Measurements from ENCODE around the gene THNSL1. TPM values are rescaled to one million over a fixed set of nuclear protein-coding genes. Genes with fewer than 3 reads are reported as not detected.
"Not testable (repeated sequence)": the region's sequence is repeated elsewhere in the genome, so short reads cannot be mapped to it uniquely, and the experiment has no call there.

THNSL1 gene
- total and polyA plus RNA-seq, 2 of the 13 experiments (the other 11 are each of a cell fraction or from before 2014, with no cell fraction given): 1.3 to 3.8 TPM

DNA sequence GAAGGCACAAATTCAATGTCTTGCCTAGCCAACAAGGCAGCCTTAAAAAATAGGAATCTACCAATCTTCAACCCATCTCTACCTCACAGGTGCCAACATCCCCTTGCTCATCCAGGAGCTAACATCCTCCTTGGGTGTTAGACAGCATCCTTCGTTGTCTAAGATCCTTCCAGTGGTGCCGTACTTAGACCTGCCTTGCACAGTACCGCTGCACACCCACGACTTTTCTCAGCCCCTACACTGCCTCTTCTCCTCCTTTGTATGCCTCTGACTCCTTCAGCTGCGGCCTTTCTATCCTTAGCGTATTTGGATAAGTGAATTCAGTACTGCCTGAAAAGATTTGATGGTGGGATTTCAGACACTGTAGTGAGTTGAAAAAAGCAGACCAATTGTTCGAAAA lies 48.1 kb upstream of the THNSL1 start (continued):
- TF ChIP-seq, protein P1, sequence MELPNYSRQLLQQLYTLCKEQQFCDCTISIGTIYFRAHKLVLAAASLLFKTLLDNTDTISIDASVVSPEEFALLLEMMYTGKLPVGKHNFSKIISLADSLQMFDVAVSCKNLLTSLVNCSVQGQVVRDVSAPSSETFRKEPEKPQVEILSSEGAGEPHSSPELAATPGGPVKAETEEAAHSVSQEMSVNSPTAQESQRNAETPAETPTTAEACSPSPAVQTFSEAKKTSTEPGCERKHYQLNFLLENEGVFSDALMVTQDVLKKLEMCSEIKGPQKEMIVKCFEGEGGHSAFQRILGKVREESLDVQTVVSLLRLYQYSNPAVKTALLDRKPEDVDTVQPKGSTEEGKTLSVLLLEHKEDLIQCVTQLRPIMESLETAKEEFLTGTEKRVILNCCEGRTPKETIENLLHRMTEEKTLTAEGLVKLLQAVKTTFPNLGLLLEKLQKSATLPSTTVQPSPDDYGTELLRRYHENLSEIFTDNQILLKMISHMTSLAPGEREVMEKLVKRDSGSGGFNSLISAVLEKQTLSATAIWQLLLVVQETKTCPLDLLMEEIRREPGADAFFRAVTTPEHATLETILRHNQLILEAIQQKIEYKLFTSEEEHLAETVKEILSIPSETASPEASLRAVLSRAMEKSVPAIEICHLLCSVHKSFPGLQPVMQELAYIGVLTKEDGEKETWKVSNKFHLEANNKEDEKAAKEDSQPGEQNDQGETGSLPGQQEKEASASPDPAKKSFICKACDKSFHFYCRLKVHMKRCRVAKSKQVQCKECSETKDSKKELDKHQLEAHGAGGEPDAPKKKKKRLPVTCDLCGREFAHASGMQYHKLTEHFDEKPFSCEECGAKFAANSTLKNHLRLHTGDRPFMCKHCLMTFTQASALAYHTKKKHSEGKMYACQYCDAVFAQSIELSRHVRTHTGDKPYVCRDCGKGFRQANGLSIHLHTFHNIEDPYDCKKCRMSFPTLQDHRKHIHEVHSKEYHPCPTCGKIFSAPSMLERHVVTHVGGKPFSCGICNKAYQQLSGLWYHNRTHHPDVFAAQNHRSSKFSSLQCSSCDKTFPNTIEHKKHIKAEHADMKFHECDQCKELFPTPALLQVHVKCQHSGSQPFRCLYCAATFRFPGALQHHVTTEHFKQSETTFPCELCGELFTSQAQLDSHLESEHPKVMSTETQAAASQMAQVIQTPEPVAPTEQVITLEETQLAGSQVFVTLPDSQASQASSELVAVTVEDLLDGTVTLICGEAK (IDR thresholded peaks at IDR 0.05): no peak
- TF ChIP-seq, protein P1 (CRISPR knock-in tag; IDR thresholded peaks at IDR 0.05): no peak
- TF ChIP-seq AGO2 (optimal IDR thresholded peaks at IDR 0.05; ENCODE audit: low read depth, low read length) (no peak), FOXJ3 (CRISPR knock-in tag; IDR thresholded peaks at IDR 0.05; ENCODE audit: borderline replicate concordance) (no peak)

DNA sequence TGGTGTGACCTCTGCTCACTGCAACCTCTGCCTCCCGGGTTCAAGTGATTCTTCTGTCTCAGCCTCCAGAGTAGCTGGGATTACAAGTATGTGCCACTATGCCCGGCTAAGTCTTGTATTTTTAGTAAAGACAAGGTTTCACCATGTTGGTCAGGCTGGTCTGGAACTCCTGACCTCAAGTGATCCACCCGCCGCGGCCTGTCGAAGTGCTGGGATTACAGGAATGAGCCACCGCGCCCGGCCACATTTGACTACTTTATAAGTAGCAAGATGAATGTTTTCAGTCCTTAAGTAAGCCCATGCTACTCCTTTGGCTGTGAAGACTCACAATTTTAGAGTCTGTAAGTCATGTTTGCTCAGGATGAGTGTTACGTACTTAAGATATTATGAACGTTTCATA lies 47.5 kb upstream of the THNSL1 start:
- FAIRE-seq; H3K27ac ChIP-seq (ENCODE audit: extremely low read length, insufficient read depth, low read length); in situ Hi-C loops (cut with HindIII; ENCODE audit: extremely low pct_ligation_motif_present, low pct_unique_long_range_greater_than_20kb); H4K20me1 ChIP-seq (ENCODE audit: insufficient read depth, low read length); H2AFZ ChIP-seq (ENCODE audit: low read length); H3K9me3 ChIP-seq (ENCODE audit: low read length); BruUV-seq (replicated peaks); H3K4me3 ChIP-seq (replicated peaks in 1 of 3; ENCODE audit: insufficient read depth in 1 of 3, low read depth in 2 of 3, low read length in 3 of 3); H3K79me2 ChIP-seq (ENCODE audit: insufficient read depth, low read length); H3K27me3 ChIP-seq (ENCODE audit: control insufficient read depth in 1 of 2, insufficient read depth in 2 of 2, low read length in 2 of 2); DNase-seq (ENCODE audit: low spot score); POLR2A ChIA-PET; H3K9ac ChIP-seq (ENCODE audit: insufficient read depth, low read depth, low read length); H3K36me3 ChIP-seq (replicated peaks in 1 of 2; ENCODE audit: control insufficient read depth in 1 of 2, insufficient read depth in 2 of 2, low read length in 2 of 2); CTCF ChIA-PET (ENCODE audit: low intra/inter-chr PET ratio, low total read pairs); ATAC-seq; intact Hi-C loops (cut with micrococcal nuclease; ENCODE audit: unreplicated experiment); H3K4me2 ChIP-seq (ENCODE audit: low read depth, low read length): not testable (repeated sequence)
- peaks cover 23% of the 10 kb centered on the region for H3K4me1 ChIP-seq (ENCODE audit: insufficient read depth, low read length)
- 69% methylated on average over 8 of the region's 11 CpGs for WGBS (ENCODE audit: low lambda C conversion rate)
